NOMO-1 (cell line): ENCODE measurements around the gene TACR1.
"Not testable (repeated sequence)": the region's sequence is repeated elsewhere in the genome, so short reads cannot be mapped to it uniquely, and the experiment has no call there.

Source experiments
- DNase-seq, 2 experiments: peaks; one replicate each; lab custom pipeline; 2025; ENCODE audit not compliant: unreplicated experiment in 2 of 2; lab: John Stamatoyannopoulos, UW

Gene TACR1

GRCh38 chr2:75147884-75148283 lies 51.4 kb downstream of the TACR1 start:
- DNase-seq: not testable (repeated sequence)

- DNase-seq: no peak
Measured at GRCh38 chr2:75146606-75147332, 52.6 kb downstream of the TACR1 start.

- not testable (repeated sequence) for DNase-seq
Measured at GRCh38 chr2:75146221-75146605, 53.1 kb downstream of the TACR1 start.

GRCh38 chr2:75142081-75142480 lies 57.2 kb downstream of the TACR1 start:
- no peak for DNase-seq

GRCh38 chr2:75140288-75140687 lies 59.0 kb downstream of the TACR1 start:
- no peak for DNase-seq

GRCh38 chr2:75139171-75139570 lies 60.1 kb downstream of the TACR1 start:
- DNase-seq: no peak

- no peak for DNase-seq
Measured at GRCh38 chr2:75138528-75138927, 60.8 kb downstream of the TACR1 start.

- no peak for DNase-seq
Measured at GRCh38 chr2:75135776-75136400, 63.4 kb downstream of the TACR1 start.

- no peak for DNase-seq
Measured at GRCh38 chr2:75134860-75135259, 64.5 kb downstream of the TACR1 start.

- DNase-seq: no peak
Measured at GRCh38 chr2:75133621-75134570, 65.4 kb downstream of the TACR1 start.

GRCh38 chr2:75130171-75130570 lies 69.1 kb downstream of the TACR1 start:
- DNase-seq: no peak

GRCh38 chr2:75123876-75124275 lies 75.4 kb downstream of the TACR1 start:
- DNase-seq: no peak

- DNase-seq: no peak
Measured at GRCh38 chr2:75113231-75113869, 86.0 kb downstream of the TACR1 start.

GRCh38 chr2:75108937-75109482 lies 90.3 kb downstream of the TACR1 start:
- no peak for DNase-seq

- no peak for DNase-seq
Measured at GRCh38 chr2:75102011-75102410, 97.3 kb downstream of the TACR1 start.

GRCh38 chr2:75100801-75101151 lies 98.5 kb downstream of the TACR1 start:
- DNase-seq: no peak

GRCh38 chr2:75100011-75100800 lies 99.1 kb downstream of the TACR1 start:
- DNase-seq: no peak

GRCh38 chr2:75099521-75099922 lies 99.8 kb downstream of the TACR1 start:
- no peak for DNase-seq

- peak; percentile 3 to 14 for DNase-seq
Measured at GRCh38 chr2:75098856-75099255, 100.5 kb downstream of the TACR1 start.

GRCh38 chr2:75097831-75098230 lies 101.5 kb downstream of the TACR1 start:
- DNase-seq: no peak
